HG02938 (cell line): ENCODE data around the gene GIMAP7.

ENCODE experiments used
- ATAC-seq: cut with Tn5 transposase; IDR thresholded peaks from one replicate; pipeline ENCODE4 v1.9.1; 2021; ENCODE audit warnings: mild to moderate bottlenecking, moderate library complexity; ENCODE audit not compliant: unreplicated experiment

GIMAP7 gene

DNA sequence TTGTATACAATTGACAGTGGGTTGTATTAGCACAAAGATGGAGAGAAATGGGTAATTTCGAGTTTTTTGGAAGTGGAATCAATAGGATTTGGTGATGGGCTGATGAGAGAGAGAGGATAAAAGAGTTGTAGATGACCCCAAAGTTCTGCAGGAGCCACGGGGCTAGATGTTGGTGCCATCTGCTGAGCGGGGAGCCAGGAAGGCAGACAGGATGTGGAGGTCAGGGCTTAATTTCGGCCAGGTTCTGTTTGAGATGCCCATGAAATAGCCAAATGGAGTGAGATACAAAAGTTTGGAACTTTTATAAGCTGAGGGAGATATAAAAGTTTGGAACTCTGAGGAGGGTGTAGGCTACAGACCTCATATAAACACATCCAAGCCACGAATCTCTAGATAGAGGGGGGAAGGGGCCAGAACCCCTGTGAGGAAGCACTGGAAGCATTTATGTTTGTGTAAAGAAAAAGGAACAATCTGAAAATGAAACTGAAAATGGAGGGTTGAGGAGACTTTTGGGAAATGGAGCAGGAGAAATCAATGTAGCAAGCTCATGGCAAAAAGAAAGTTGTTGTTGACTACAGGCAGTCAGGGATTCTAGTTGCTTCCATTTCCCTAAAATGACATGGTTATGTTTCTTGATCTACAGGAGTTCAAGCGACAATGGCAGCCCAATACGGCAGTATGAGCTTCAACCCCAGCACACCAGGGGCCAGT lies 54.7 kb downstream of the GIMAP7 start:
- ATAC-seq, result no peak
